Inferior parietal cortex (tissue), 1 donor: ENCODE measurements around the gene CUL7.
A peak's percentile ranks its signal among the peaks of the same experiment; 100 is the strongest.

Experiments
- DNase-seq: peaks from one replicate; pipeline ENCODE4 v3.0.0-alpha.2; 2016; ENCODE audit errors: extremely low spot score

The CUL7 gene

DNA sequence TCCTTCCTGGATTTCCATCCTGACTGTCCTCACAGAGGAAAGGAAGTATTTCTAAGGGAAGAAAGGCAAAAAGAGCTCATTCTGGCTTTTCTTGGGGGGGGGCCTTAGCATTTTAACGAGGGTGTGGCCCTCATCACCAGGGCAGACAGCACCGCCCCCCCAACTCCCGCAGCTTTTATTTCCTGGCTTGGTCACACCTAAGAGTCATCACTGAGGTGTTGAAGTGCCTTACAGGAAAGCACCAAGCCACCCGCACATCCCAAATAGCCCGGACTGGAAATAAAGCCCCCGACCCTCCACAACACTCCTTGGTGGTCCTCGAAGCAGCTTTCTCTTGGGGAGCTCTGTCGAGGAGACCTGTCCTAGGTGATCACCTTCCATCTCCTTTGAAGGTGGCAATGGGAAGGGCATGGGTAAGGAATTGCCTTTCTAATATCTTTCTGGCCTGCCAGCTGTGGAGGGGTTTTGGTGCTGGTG is 23.7 kb upstream of the CUL7 start:
- no peak for DNase-seq

GRCh38 chr6:43076464-43077332 is 23.0 kb upstream of the CUL7 start:
- no peak for DNase-seq

DNA sequence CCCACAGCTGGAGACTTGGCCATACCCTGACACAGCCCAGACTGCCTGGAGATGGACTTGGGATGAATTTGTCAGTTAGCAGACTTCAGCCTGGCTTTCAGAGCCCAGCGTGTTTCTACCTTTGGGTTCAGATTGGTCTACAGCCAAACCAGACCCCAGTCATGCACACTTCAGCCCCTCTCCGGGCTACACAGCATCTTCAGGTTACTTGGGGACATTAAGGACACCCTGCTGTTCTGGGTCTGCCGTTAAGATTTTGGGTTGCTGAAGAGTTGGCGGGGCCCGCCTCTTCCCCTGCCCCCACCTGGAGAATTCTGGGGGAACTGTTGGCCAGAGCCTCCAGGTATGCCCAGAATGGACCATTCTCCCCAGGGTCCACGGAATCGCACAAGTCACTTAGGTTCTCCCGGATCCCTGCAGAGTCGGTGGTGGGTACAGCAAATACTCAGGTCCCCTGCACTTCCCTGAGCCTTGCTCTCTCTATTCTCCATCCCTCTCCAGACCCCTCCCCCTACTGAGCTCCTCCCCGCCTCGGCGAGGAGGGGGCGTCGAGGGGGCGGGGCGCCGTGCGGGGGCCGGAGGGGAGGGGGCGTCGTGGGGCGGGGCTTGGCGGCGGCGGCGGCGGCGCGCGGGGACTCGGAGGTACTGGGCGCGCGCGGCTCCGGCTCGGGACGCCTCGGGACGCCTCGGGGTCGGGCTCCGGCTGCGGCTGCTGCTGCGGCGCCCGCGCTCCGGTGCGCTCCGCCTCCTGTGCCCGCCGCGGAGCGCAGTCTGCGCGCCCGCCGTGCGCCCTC is 22.2 kb upstream of the CUL7 start, which contains the start of gene PTK7:
Gene PTK7, plus strand, starts transcription at position 645 of the 794 bp plus-strand sequence. CDS start 175 bp downstream, outside the sequence.
- no peak for DNase-seq

DNA sequence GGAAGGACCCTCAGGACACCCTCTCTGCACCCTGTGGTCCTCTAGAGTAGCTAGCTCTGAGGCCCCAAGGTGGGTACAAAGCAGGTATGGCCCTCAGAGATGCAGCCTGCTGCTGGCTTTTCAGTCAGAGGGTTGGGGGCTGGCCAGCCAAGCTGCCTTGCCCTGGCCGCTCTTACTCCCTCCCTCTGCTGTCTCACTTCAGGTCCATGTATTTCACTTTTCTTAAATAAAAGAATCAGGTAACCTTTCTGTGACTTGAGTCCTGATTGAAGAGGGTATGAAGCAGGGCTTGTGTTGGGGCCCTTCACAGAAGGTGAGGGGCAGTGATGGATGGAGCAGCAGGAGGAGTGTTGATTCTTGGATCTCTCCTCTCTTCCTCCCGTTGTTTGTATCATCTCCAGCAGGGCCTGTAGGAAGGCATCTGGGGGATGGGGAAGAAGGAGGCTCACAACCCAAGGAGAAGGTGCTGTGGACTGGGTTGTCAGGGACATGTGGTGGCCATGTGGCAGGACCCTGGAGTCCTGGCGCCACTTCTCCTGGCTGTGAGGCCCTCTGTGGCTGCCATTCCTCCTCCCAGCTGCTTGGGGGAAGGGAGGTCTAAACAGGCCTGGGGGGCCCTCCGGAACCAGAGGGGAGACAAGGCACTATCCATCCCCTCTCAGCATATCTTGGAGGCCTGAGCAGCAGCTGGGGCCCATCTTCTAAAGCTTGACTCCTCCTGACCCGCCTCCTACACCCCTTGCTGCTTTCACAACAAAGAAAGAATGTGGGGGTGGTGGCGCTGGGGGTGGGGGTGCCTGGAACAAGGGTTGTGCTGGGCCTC is 21.4 kb upstream of the CUL7 start:
- no peak for DNase-seq

- DNase-seq: no peak
These were observed 16.5 kb upstream of the CUL7 start for GRCh38 chr6:43070028-43070632.

GRCh38 chr6:43062818-43063217 is 9.2 kb upstream of the CUL7 start:
- DNase-seq: no peak

DNA sequence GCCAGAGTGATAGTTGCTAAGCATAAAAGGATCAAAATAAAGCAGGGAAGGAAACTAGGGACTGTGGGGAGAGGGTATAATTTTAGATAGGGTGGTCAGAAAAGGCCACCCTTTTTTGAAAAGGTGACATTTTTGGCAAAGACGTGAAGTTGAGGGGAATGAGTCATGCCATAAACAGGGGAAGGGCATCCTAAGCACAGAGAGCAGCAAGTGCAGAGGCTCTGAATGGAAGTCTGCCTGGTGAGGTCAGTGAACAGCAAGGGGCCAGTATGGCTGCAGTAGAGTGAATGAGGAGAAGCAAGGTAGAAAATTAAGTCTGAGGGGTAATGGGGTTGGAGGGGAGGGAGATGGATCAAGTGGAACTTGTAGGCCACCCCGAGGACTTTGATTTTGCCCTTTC is 8.2 kb upstream of the CUL7 start:
- DNase-seq: no peak

DNA sequence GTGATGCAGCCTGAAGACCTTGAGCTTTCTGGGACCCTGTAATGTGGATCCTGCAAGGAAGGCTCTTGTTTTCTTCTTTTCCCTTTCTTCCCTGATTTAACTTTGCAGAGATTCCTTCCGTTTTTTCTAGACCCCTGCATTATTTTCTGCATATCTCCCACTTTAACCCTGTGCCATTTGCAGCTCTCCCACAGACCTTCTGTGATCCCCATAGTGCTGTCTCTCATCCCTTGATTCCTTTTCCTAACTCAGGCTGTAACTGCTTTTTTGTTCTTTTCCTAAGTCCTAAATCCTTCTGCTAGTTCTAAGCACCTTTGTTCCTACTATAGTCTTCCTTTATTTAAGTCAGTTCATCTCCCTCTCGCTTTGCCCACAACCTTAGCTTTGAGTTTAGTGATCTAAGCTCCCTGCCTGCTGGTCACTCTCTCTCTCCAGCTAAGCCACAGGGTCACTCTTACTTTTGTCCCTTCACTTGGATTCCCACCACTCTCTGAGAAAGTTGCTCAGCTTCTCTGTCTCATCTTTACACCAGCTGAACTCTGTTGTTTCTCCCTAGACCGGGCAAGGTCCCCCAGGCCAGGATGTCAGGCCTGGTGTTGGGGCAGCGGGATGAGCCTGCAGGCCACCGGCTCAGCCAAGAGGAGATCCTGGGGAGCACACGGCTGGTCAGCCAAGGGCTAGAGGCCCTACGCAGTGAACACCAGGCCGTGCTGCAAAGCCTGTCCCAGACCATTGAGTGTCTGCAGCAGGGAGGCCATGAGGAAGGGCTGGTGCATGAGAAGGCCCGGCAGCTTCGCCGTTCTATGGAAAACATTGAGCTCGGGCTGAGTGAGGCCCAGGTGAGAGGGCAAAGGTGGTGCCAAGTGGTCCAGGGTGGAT is 7.3 kb upstream of the CUL7 start:
- no peak for DNase-seq

DNA sequence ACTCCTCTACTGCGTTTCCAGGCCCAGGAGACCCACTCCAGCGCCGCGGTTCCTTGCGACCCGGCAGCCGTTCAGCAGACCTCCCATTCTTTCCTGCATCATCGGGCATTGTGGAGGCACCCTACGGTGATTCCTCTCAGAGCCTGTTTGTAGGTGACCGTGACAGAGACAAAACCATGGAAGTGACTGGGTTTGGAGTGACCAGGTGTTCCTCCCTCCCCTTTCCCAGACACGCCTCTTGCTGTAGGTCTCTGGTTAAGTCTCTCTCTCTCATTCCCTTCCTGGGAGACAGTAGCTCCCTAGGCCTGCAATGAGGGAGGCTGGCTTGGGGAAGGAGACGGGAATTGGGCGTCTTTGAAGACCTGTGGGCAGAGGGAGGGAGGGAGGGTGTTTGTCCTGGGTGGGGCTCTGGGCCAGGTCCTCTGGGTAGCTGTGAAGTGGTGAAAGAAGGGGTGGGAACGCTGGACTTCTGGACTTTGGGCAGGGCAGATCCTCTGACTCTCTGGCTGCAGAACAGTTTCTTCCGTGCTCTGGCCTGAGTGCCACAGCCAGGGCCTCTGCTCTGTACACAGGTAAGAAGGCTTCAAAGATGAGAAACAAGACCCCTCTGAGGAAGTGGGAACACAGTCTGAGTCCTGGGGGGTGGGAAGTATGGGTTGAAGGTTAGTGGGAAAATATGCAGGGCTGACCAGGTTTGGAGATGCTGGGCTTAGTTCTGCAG is 6.5 kb upstream of the CUL7 start:
- no peak for DNase-seq

- DNase-seq: peak; percentile 99
These were observed 5.8 kb upstream of the CUL7 start, which contains the start of the genes KLC4 and MRPL2 for GRCh38 chr6:43059168-43060033. KLC4 (plus strand) TSS chr6:43059631; CDS start chr6:43061336, 1,705 bp downstream. MRPL2 (minus strand) TSS chr6:43059434; CDS start chr6:43059381, 53 bp downstream.

- no peak for DNase-seq
These were observed 4.9 kb upstream of the CUL7 start for GRCh38 chr6:43058531-43058930.

DNA sequence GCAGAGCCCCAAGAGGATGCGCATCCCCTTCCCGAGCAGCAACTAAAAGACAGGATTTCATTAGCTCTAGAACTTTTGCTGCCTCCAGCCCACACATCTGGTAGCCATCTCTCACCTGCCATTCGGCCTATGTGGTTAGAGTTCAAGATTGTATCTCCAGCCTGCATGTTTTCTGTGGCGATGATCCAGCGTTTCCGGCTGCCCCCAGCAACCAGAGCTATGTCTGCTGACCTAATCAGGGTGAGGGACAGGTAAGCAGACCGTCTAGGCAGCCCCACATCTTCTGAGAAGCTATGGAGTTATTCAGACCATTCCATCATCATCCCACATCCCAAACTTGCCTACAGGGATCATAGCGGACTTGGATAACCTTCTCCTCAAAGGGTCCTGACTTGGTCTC is 2.3 kb upstream of the CUL7 start:
- DNase-seq: no peak

GRCh38 chr6:43054206-43054943 is 724 bp upstream of the CUL7 start:
- no peak for DNase-seq

- DNase-seq: no peak
These were observed 658 bp downstream of the CUL7 start for GRCh38 chr6:43052842-43053544.

DNA sequence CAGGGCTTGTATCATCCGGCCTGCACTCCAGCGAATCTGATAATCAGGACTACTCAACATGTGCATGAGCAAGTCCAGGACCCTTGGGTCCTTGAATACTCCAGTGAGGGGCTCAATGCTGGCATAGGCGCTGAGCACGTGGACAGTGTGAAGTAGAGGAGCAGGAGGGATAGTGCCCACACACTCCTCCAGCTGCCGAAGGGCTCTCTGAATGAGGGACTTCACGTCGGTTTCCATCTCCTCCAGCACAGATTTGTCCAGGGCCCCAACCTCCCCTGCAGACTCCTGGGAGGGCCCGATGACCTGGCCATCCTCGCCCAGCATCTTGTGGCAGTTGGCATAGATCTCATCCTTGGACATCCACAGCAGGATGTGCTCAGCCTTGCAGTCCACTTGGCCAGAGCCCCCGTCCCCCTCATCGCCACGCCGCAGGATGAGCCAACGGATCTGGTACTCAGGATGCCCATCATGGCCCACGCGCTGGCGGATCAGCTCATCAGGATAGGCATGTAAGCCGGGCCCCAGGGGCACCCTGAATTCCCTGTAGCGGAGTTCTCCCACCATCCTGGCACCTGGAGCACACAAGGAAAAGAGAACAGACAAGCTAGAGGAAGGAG is 1.3 kb downstream of the CUL7 start:
- DNase-seq: no peak

DNA sequence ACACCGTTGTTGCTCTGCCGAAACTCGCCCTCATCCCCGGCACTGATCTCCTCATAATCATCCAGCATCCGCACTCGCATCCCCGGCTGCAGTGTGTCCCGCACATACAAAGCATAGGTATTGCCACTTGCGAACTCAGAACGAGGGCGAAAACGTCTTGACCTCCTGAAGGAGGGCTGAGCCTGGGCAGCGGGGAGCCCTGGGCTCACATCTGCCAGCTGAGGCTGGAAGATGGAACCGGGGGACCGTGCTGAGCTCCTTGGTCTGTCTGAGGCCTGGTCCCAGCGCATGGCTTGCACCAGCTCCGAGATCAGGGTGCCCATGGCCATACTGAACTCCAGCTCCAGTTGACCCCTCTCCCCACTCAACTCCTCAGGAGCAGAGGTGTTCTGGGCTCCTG is 2.7 kb downstream of the CUL7 start:
- DNase-seq: no peak

DNA sequence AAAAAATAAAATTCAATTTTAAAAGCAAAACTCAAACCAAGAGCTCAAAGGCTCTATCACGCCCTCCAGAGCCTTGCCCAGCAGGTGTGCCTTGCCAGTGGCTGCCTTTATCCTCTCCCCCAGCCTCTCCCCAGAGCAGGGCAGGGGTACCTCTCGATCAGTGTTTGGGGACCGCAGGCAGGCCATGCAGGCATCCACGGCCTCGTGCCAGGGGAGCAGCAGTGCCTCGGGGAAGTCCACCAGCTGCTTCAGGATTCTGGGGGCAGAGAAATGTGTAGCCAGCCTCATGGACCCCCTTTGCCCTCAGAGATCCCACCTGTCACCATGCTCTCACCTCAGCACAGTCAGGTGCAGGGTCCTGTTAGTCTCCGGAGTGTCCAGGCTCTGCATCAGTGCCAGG is 5.7 kb downstream of the CUL7 start:
- DNase-seq: no peak
